ENCODE results near the gene TENM3.

Gene TENM3

GRCh38 chr4:182684796-182685195 lies 441.6 kb downstream of the TENM3 start:
- Histone ChIP-seq H3K9me2 (replicated peaks; ENCODE audit: insufficient read depth, low read length) (no peaks in the 10 kb centered on the region), H3K4me3 (ENCODE audit: insufficient read depth, low read length, poor library complexity, severe bottlenecking) (no peak overlapping the region)
- TF ChIP-seq EZH2phosphoT487 (conservative IDR thresholded peaks at IDR 0.05; ENCODE audit: low read length) (no peak), CTCF (IDR thresholded peaks at IDR 0.05; ENCODE audit: insufficient read depth, low read length, poor library complexity, severe bottlenecking) (no peak)

GRCh38 chr4:182688081-182688480 lies 444.9 kb downstream of the TENM3 start:
- no peaks in the 10 kb centered on the region for H3K27me3 ChIP-seq (ENCODE audit: low read length)
- H4K20me1 ChIP-seq (ENCODE audit: low read depth, low read length) = no peaks in the 10 kb centered on the region
- no peak overlapping the region for H3K4me2 ChIP-seq (ENCODE audit: low read depth, low read length, poor library complexity, severe bottlenecking)
- no peaks in the 10 kb centered on the region for H3K9me3 ChIP-seq (ENCODE audit: insufficient read depth, low read length)
- H3K4me3 ChIP-seq (ENCODE audit: insufficient read depth, low read length, poor library complexity, severe bottlenecking) = no peak overlapping the region
- no peaks in the 10 kb centered on the region for H3K9me2 ChIP-seq (replicated peaks; ENCODE audit: insufficient read depth, low read length)
- H3K27ac ChIP-seq (ENCODE audit: low read depth, low read length) = no peak overlapping the region
- H3K79me2 ChIP-seq (ENCODE audit: insufficient read depth, low read length) = no peaks in the 10 kb centered on the region
- H3K9ac ChIP-seq (ENCODE audit: low read length) = no peak overlapping the region
- TF ChIP-seq CTCF (IDR thresholded peaks at IDR 0.05; ENCODE audit: insufficient read depth, low read length, poor library complexity, severe bottlenecking) (no peak), EZH2phosphoT487 (conservative IDR thresholded peaks at IDR 0.05; ENCODE audit: low read length) (no peak)
- no peaks in the 10 kb centered on the region for H3F3A ChIP-seq (ENCODE audit: insufficient read depth)
- H3K36me3 ChIP-seq (ENCODE audit: low read length) = no peaks in the 10 kb centered on the region
- no peak overlapping the region for H2AFZ ChIP-seq (ENCODE audit: low read depth, low read length, severe bottlenecking)

More at GRCh38 chr4:182684796-182685195, 441.6 kb downstream of the TENM3 start:
- Histone ChIP-seq H3K4me2 (ENCODE audit: low read depth, low read length, poor library complexity, severe bottlenecking) (no peak overlapping the region), H3K79me2 (ENCODE audit: insufficient read depth, low read length) (no peaks in the 10 kb centered on the region), H3K36me3 (ENCODE audit: low read length) (no peaks in the 10 kb centered on the region), H4K20me1 (ENCODE audit: low read depth, low read length) (no peaks in the 10 kb centered on the region), H2AFZ (ENCODE audit: low read depth, low read length, severe bottlenecking) (no peak overlapping the region), H3K27ac (ENCODE audit: low read depth, low read length) (no peak overlapping the region), H3F3A (ENCODE audit: insufficient read depth) (no peaks in the 10 kb centered on the region), H3K9ac (ENCODE audit: low read length) (no peak overlapping the region), H3K27me3 (ENCODE audit: low read length) (no peaks in the 10 kb centered on the region), H3K9me3 (ENCODE audit: insufficient read depth, low read length) (no peaks in the 10 kb centered on the region)

- Histone ChIP-seq H3K79me2 (ENCODE audit: insufficient read depth, low read length) (no peaks in the 10 kb centered on the region), H3K9ac (ENCODE audit: low read length) (no peak overlapping the region), H3K4me3 (ENCODE audit: insufficient read depth, low read length, poor library complexity, severe bottlenecking) (no peak overlapping the region), H2AFZ (ENCODE audit: low read depth, low read length, severe bottlenecking) (no peak overlapping the region), H3K9me3 (ENCODE audit: insufficient read depth, low read length) (no peaks in the 10 kb centered on the region), H3K4me2 (ENCODE audit: low read depth, low read length, poor library complexity, severe bottlenecking) (no peak overlapping the region), H3K27me3 (ENCODE audit: low read length) (no peaks in the 10 kb centered on the region), H3K9me2 (replicated peaks; ENCODE audit: insufficient read depth, low read length) (no peaks in the 10 kb centered on the region), H3K27ac (ENCODE audit: low read depth, low read length) (no peak overlapping the region), H4K20me1 (ENCODE audit: low read depth, low read length) (no peaks in the 10 kb centered on the region), H3K36me3 (ENCODE audit: low read length) (no peaks in the 10 kb centered on the region), H3F3A (ENCODE audit: insufficient read depth) (no peaks in the 10 kb centered on the region)
- TF ChIP-seq EZH2phosphoT487 (conservative IDR thresholded peaks at IDR 0.05; ENCODE audit: low read length) = no peak
- TF ChIP-seq CTCF (IDR thresholded peaks at IDR 0.05; ENCODE audit: insufficient read depth, low read length, poor library complexity, severe bottlenecking) = no peak
Observed at GRCh38 chr4:182694551-182694950, 451.3 kb downstream of the TENM3 start.
